ENCODE measurements around the gene IKZF4.
"Not testable (repeated sequence)": the region's sequence is repeated elsewhere in the genome, so short reads cannot be mapped to it uniquely, and the experiment has no call there.

IKZF4 gene

GRCh38 chr12:56074396-56074795 is 53.6 kb downstream of the IKZF4 start:
- no peaks in the 10 kb centered on the region for H3K27me3 ChIP-seq (ENCODE audit: insufficient read depth, low read length, poor library complexity, severe bottlenecking)
- H3K9me2 ChIP-seq (replicated peaks; ENCODE audit: low read depth, low read length) = no peaks in the 10 kb centered on the region
- no peaks in the 10 kb centered on the region for H3K79me2 ChIP-seq (ENCODE audit: insufficient read depth, low read length)
- no peak overlapping the region for H3K9ac ChIP-seq (ENCODE audit: low read depth, low read length, poor library complexity, severe bottlenecking)
- H2AFZ ChIP-seq (ENCODE audit: low read length) = no peak overlapping the region
- H3K36me3 ChIP-seq (ENCODE audit: insufficient read depth, low read length) = no peaks in the 10 kb centered on the region
- no peaks in the 10 kb centered on the region for H3K9me3 ChIP-seq (ENCODE audit: insufficient read depth, low read depth, low read length)
- no peak overlapping the region for H3K4me2 ChIP-seq (ENCODE audit: low read depth, low read length, poor library complexity, severe bottlenecking)
- TF ChIP-seq EZH2phosphoT487 (IDR thresholded peaks at IDR 0.05; ENCODE audit: borderline replicate concordance) (no peak), CTCF (conservative IDR thresholded peaks at IDR 0.05; ENCODE audit: low read length) (no peak)
- H3K4me3 ChIP-seq (ENCODE audit: low read length, poor library complexity, severe bottlenecking) = no peak overlapping the region
- H3F3A ChIP-seq (ENCODE audit: low read depth) = no peaks in the 10 kb centered on the region
- H3K4me1 ChIP-seq (ENCODE audit: insufficient read depth, low read length, poor library complexity, severe bottlenecking) = peaks cover under 1% of the 10 kb centered on the region
- no peaks in the 10 kb centered on the region for H4K20me1 ChIP-seq (ENCODE audit: insufficient read depth, low read length, poor library complexity, severe bottlenecking)

GRCh38 chr12:56077966-56078365 is 57.1 kb downstream of the IKZF4 start:
- H3K4me2 ChIP-seq (ENCODE audit: low read depth, low read length, poor library complexity, severe bottlenecking); H3K4me1 ChIP-seq (ENCODE audit: insufficient read depth, low read length, poor library complexity, severe bottlenecking); H3K9ac ChIP-seq (ENCODE audit: low read depth, low read length, poor library complexity, severe bottlenecking); H3K4me3 ChIP-seq (ENCODE audit: low read length, poor library complexity, severe bottlenecking); H3F3A ChIP-seq (ENCODE audit: low read depth); H3K36me3 ChIP-seq (ENCODE audit: insufficient read depth, low read length); H3K9me3 ChIP-seq (ENCODE audit: insufficient read depth, low read depth, low read length); H3K79me2 ChIP-seq (ENCODE audit: insufficient read depth, low read length); H3K9me2 ChIP-seq (replicated peaks; ENCODE audit: low read depth, low read length); H4K20me1 ChIP-seq (ENCODE audit: insufficient read depth, low read length, poor library complexity, severe bottlenecking); H2AFZ ChIP-seq (ENCODE audit: low read length); H3K27me3 ChIP-seq (ENCODE audit: insufficient read depth, low read length, poor library complexity, severe bottlenecking): not testable (repeated sequence)

- no peak overlapping the region for H3K9ac ChIP-seq (ENCODE audit: low read depth, low read length, poor library complexity, severe bottlenecking)
- no peaks in the 10 kb centered on the region for H4K20me1 ChIP-seq (ENCODE audit: insufficient read depth, low read length, poor library complexity, severe bottlenecking)
- H3F3A ChIP-seq (ENCODE audit: low read depth) = no peaks in the 10 kb centered on the region
- no peaks in the 10 kb centered on the region for H3K9me2 ChIP-seq (replicated peaks; ENCODE audit: low read depth, low read length)
- no peaks in the 10 kb centered on the region for H3K27me3 ChIP-seq (ENCODE audit: insufficient read depth, low read length, poor library complexity, severe bottlenecking)
- H3K4me1 ChIP-seq (ENCODE audit: insufficient read depth, low read length, poor library complexity, severe bottlenecking) = peaks cover 8% of the 10 kb centered on the region
- H3K79me2 ChIP-seq (ENCODE audit: insufficient read depth, low read length) = no peaks in the 10 kb centered on the region
- H2AFZ ChIP-seq (ENCODE audit: low read length) = no peak overlapping the region
- no peaks in the 10 kb centered on the region for H3K36me3 ChIP-seq (ENCODE audit: insufficient read depth, low read length)
- TF ChIP-seq CTCF (conservative IDR thresholded peaks at IDR 0.05; ENCODE audit: low read length) = no peak
- no peak for TF ChIP-seq EZH2phosphoT487 (IDR thresholded peaks at IDR 0.05; ENCODE audit: borderline replicate concordance)
- H3K9me3 ChIP-seq (ENCODE audit: insufficient read depth, low read depth, low read length) = no peaks in the 10 kb centered on the region
- no peak overlapping the region for H3K4me3 ChIP-seq (ENCODE audit: low read length, poor library complexity, severe bottlenecking)
- no peak overlapping the region for H3K4me2 ChIP-seq (ENCODE audit: low read depth, low read length, poor library complexity, severe bottlenecking)
These were observed 57.6 kb downstream of the IKZF4 start for GRCh38 chr12:56078427-56078826.

GRCh38 chr12:56078931-56079722 is 58.3 kb downstream of the IKZF4 start:
- no peaks in the 10 kb centered on the region for H3K9me2 ChIP-seq (replicated peaks; ENCODE audit: low read depth, low read length)
- H3K4me2 ChIP-seq (ENCODE audit: low read depth, low read length, poor library complexity, severe bottlenecking) = peak overlapping the region; percentile 99
- no peaks in the 10 kb centered on the region for H3K36me3 ChIP-seq (ENCODE audit: insufficient read depth, low read length)
- no peaks in the 10 kb centered on the region for H3K9me3 ChIP-seq (ENCODE audit: insufficient read depth, low read depth, low read length)
- H3K27me3 ChIP-seq (ENCODE audit: insufficient read depth, low read length, poor library complexity, severe bottlenecking) = no peaks in the 10 kb centered on the region
- peak overlapping the region; percentile 86 for H3K4me3 ChIP-seq (ENCODE audit: low read length, poor library complexity, severe bottlenecking)
- no peaks in the 10 kb centered on the region for H3K79me2 ChIP-seq (ENCODE audit: insufficient read depth, low read length)
- H4K20me1 ChIP-seq (ENCODE audit: insufficient read depth, low read length, poor library complexity, severe bottlenecking) = no peaks in the 10 kb centered on the region
- no peaks in the 10 kb centered on the region for H3F3A ChIP-seq (ENCODE audit: low read depth)
- TF ChIP-seq CTCF (conservative IDR thresholded peaks at IDR 0.05; ENCODE audit: low read length) (peak; percentile 59), EZH2phosphoT487 (IDR thresholded peaks at IDR 0.05; ENCODE audit: borderline replicate concordance) (no peak)
- peak overlapping the region; percentile 58 for H3K9ac ChIP-seq (ENCODE audit: low read depth, low read length, poor library complexity, severe bottlenecking)
- peak overlapping the region; percentile 99 for H2AFZ ChIP-seq (ENCODE audit: low read length)
- peaks cover 8% of the 10 kb centered on the region for H3K4me1 ChIP-seq (ENCODE audit: insufficient read depth, low read length, poor library complexity, severe bottlenecking)

All from Loucy (cell line).